ENCODE data around the gene IGF2BP3. TPM values are rescaled to one million over a fixed set of nuclear protein-coding genes. Genes with fewer than 3 reads are reported as not detected.

IGF2BP3 gene
- total RNA-seq, 1 donor from 2014 or later, result not detected

- Histone ChIP-seq H3K36me3 (no peaks in the 10 kb centered on the region), H3K4me1 (no peaks in the 10 kb centered on the region), H3K4me3 (no peak overlapping the region), H3K27me3 (no peaks in the 10 kb centered on the region), H3K9me3 (no peaks in the 10 kb centered on the region), H3K27ac (no peak overlapping the region)
- DNase-seq (ENCODE audit: low spot score in 2 of 2), result no peak
- TF ChIP-seq CTCF (IDR thresholded peaks at IDR 0.05), result no peak
- intact Hi-C loops (cut with DNase I), result no loop called here
Observed at GRCh38 chr7:23443974-23444373, 26.3 kb downstream of the IGF2BP3 start.

GRCh38 chr7:23438171-23438570 is 32.1 kb downstream of the IGF2BP3 start:
- H3K27me3 ChIP-seq, result no peaks in the 10 kb centered on the region
- no peak for TF ChIP-seq CTCF (IDR thresholded peaks at IDR 0.05)
- no peaks in the 10 kb centered on the region for H3K4me1 ChIP-seq
- H3K27ac ChIP-seq, result no peak overlapping the region
- DNase-seq (ENCODE audit: low spot score in 2 of 2), result no peak
- H3K4me3 ChIP-seq, result no peak overlapping the region
- intact Hi-C loops (cut with DNase I), result no loop called here
- H3K36me3 ChIP-seq, result no peaks in the 10 kb centered on the region
- no peaks in the 10 kb centered on the region for H3K9me3 ChIP-seq

GRCh38 chr7:23434147-23434917 is 36.0 kb downstream of the IGF2BP3 start:
- Histone ChIP-seq H3K9me3 (no peaks in the 10 kb centered on the region), H3K4me1 (no peaks in the 10 kb centered on the region), H3K27ac (no peak overlapping the region), H3K4me3 (no peak overlapping the region), H3K27me3 (no peaks in the 10 kb centered on the region), H3K36me3 (no peaks in the 10 kb centered on the region)
- DNase-seq (ENCODE audit: low spot score in 2 of 2), result no peak
- intact Hi-C loops (cut with DNase I), result no loop called here
- no peak for TF ChIP-seq CTCF (IDR thresholded peaks at IDR 0.05)

GRCh38 chr7:23431702-23432199 is 38.5 kb downstream of the IGF2BP3 start:
- H3K27ac ChIP-seq, result no peak overlapping the region
- DNase-seq (ENCODE audit: low spot score in 2 of 2), result no peak
- H3K4me3 ChIP-seq, result no peak overlapping the region
- H3K4me1 ChIP-seq, result no peaks in the 10 kb centered on the region
- no peak for TF ChIP-seq CTCF (IDR thresholded peaks at IDR 0.05)
- no peaks in the 10 kb centered on the region for H3K27me3 ChIP-seq
- H3K9me3 ChIP-seq, result no peaks in the 10 kb centered on the region
- no peaks in the 10 kb centered on the region for H3K36me3 ChIP-seq
- intact Hi-C loops (cut with DNase I), result no loop called here

GRCh38 chr7:23430893-23431259 is 39.4 kb downstream of the IGF2BP3 start:
- intact Hi-C loops (cut with DNase I), result no loop called here
- no peak for DNase-seq (ENCODE audit: low spot score in 2 of 2)
- H3K4me1 ChIP-seq, result no peaks in the 10 kb centered on the region
- no peak for TF ChIP-seq CTCF (IDR thresholded peaks at IDR 0.05)
- H3K27ac ChIP-seq, result no peak overlapping the region
- H3K9me3 ChIP-seq, result no peaks in the 10 kb centered on the region
- H3K36me3 ChIP-seq, result no peaks in the 10 kb centered on the region
- H3K4me3 ChIP-seq, result no peak overlapping the region
- H3K27me3 ChIP-seq, result no peaks in the 10 kb centered on the region

Measured in ascending aorta (tissue), 2 donors.